GM08714 (cell line): Measurements from ENCODE around the gene NAT10.
"Not testable (repeated sequence)": the region's sequence is repeated elsewhere in the genome, so short reads cannot be mapped to it uniquely, and the experiment has no call there.

ENCODE experiments used
- H3K4me3 ChIP-seq: fragments of 200-500 bp; sonication (Bioruptor generic); 2 replicates; pipeline ENCODE4 v1.5.1; 2014; ENCODE audit warnings: mild to moderate bottlenecking, low read length, inconsistent platforms
- ZNF274 ChIP-seq: IDR thresholded peaks from 2 replicates; pipeline ENCODE4 v1.6.1; 2012; ENCODE audit warnings: mild to moderate bottlenecking, low read depth, low read length

NAT10 gene

DNA sequence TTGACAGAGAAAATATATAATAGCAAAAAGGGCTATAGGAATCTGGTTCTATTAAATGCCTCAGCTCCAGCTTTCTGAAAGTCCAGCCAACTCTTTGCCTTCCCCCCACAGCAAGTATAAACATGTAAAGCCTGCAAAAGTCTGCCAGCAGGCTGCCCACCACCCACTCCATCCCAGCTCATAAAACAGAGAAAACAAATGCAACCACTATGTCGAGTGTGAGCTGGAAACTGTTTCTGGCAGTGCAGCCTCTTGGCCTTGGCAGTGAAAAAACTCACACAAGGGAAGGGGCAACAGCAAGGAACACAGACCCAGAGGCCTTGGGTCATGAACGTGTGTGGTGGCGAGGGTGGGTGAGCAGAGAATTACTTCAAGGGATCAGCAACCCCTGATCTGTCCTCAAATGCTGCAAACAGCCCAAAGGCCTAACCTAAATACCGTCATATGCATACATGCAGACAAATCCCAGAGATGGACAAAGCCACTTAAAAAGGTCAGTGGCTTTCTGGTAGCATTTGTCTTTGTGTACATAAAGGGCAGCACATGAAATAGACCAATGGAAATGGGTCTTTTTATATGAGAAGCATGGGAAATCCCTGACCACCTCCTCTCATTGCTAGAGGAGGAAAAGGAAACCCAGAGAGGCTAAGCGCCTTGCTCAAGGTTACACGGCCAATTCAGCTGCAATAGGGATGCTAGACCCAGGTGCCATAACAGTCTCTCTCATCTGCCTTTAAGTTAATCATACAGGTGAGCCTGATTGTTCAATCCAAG lies 74.8 kb downstream of the NAT10 start:
- TF ChIP-seq ZNF274 = no peak
- no peak overlapping the region for H3K4me3 ChIP-seq

DNA sequence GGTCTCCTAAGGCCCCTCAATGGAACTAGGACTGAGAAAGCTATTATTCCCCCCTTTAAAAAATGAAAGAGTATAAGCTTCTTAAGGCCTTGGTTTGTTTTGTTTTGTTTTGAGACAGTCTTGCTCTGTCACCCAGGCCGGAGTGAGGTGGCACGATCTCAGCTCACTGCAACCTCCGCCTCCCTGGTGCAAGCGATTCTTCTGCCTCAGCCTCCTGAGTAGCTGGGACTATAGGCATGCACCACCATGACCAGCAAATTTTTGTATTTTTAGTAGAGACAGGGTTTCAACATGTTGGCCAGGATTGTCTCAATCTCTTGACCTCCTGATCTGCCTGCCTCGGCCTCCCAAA lies 75.4 kb downstream of the NAT10 start:
- H3K4me3 ChIP-seq = not testable (repeated sequence)

DNA sequence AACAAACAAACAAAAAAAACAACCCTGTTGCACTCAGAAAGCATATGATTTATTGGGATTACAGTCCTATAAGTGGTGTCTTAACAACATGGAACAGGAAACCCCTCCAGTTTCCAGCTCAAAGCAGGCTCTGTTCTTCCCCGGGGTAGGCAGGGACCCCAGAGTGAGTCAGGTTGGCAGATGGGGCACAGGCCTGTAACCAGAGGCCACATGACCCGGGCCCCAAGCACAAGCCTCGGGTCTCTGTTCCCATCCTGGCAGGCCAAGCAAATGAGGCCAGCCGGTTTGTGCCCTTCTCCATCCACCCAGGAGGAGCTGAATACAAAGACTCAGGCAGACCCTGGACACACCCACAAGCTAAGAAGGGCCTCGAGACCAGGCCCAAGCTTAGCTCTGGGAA lies 75.8 kb downstream of the NAT10 start:
- TF ChIP-seq ZNF274 = no peak
- H3K4me3 ChIP-seq = no peak overlapping the region

DNA sequence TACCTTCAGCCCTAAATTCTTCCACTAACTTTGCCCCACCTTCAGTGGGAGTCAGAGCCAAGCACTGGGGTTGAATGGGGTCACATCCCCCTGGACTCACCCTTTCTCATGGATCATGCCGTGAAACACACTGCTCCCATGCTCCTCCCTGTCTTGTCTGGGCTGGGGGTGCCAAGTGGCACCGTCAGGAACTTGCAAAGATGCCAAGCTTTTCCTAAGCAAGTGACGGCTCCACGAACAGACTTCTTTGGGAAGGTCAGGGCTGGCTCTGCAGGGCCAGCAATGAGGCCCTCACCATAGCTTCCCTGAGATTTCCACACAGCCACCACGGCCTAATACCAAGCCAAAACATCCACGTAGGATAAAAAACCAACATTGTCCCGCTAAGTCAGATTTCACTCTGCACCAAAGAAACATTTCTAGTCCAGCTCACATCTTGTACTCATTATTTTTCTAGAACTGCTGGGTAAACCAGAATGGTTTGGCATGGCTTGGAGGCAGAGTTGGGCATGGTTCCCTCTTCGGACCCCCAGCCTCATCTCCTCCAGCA lies 76.5 kb downstream of the NAT10 start:
- TF ChIP-seq ZNF274 = no peak
- H3K4me3 ChIP-seq = no peak overlapping the region

DNA sequence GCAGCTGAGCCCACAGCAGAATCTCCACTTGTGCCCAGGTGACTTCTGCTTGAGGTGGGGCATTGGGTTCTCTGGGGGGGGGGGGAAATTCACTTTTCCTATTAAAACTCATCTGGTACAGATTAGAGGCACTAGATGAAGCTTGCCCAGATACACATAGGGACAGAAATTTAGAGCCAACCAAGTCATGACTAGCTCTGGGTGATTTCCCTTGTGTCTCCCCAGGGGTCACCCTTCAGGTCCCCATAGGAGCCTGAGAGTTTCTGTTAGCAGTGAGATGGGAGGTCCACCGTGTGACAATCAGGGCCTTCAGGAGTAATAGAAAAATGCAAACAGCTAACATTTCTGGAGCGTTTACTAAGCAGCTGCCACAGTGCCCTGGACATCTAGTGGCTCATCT lies 77.0 kb downstream of the NAT10 start:
- H3K4me3 ChIP-seq = no peak overlapping the region
- TF ChIP-seq ZNF274 = no peak

DNA sequence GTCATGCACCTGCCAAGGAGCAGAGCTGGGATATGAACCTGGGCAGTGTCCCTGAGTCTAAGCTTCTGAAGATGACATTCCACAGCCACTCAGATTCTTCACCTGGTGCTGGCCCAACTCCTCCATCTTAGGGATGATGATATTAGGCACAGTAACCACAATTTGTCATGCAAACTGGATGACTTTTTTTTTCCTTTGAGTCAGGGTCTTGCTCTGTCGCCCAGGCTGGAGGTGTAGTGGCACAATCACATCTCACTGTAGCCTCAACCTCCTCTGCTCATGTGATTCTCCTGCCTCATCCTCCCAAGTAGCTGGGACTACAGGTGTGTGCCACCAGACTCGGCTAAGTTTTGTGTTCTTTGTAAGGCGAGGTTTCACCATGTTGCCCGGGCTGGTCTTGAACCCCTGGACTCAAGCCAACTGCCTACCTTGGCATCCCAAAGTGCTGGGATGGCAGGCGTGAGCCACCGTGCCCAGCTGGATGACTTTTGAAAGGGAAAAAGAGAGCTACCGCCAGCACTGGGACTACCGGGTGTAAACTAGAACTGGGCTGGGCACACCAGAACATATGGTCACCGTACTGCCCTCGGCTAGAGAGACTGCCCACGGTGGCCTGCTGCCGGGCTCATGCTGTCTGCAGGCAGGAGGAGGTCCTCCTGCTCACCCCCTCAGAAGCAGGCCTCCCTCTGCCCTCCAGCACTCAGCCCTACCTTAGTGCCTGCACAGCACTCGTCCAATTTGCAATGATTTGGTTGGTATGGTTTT lies 77.7 kb downstream of the NAT10 start:
- H3K4me3 ChIP-seq = no peak overlapping the region
- TF ChIP-seq ZNF274 = no peak

DNA sequence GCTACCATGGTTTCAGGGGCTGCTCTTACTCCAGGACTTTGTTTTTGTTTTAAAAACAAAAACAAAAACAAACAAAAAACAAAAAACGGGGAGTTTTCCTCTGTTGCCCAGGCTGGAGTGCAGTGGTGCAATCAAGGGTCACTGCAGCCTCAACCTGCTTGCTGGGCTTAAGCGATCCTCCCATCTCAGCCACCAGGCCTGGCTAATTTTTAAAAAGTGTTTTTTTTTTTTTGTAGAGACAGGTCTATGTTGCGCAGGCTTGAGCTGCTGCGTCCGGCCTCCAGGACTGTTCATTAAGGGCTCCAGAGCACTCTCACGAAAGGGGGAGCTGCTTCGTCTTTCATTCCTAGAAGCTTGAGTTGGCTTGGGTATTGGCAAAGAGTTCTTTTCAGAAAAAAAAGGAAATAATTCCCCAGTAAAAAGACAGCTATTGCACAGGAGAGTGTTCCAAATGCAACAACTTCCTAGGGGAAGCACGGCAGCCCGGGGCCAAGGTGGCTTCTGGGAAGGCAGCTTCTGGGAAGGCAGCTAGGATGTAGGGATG lies 78.5 kb downstream of the NAT10 start:
- H3K4me3 ChIP-seq = no peak overlapping the region
- TF ChIP-seq ZNF274 = no peak

DNA sequence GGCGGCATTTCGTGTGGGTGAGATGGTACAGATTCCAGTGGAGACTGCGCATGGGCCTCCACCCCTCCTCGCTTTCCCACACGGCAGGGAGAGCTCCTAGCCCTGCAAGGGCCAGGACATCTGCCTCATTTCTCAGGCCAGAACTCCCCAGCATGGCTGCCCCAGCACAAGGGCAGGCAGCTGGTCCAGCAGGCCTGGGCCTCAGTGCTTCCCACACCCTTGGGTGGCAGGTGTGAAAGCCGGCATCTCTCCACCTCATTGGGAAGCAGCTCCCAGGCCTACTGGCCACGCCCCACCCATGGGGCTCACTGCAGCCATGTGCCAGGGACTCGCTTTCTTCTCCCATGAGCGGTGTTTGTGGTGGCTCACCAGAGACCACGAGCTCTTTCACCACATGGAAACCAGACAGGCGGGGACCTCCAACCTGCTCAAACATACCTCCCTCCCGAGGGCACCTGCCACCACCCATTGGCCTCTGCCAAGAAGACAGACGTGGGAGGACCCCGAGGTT lies 79.1 kb downstream of the NAT10 start:
- TF ChIP-seq ZNF274 = no peak

DNA sequence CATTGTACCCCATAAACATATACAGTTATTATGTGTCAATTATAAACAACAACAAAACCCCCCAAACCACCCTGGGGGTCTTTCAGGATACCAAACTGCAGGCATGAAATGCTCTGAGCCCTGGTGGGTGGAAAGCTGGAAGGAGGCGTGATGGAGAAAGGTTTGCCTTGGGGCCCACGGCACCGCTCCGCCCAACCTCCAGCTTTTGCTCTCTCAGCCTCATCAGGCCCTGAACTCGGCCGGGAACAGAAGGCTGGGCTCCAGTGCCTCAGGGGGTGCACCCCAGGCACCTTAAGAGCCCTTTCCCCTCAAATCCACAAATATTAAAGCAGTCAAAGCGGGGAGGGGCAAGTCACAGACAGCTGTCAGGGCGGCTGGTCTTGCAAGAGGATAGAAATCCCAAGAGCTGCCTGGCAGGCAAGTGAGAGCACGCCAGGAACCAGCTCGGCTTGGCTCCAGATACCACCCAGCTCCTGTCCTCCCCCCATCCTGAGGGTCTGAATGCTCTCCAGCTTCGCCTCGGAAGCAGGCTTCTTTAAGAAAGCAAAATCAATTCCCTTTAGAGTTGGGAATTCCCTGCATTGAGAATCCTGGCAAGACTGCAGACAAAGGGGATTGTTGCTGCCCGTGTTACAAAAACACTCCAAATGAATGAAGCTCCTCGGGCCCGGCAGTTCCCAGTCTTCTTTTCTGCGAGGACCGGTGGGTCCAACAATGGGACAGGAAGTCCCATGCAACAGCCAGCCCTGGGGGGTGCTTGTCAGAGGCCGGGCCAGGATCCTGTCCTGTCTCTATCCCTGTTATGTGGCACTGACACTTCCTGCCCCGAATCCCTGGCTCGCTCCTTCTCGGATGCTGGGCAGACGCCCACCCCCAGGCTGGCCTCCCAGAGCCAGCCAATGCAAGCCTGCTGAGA lies 80.8 kb downstream of the NAT10 start:
- no peak overlapping the region for H3K4me3 ChIP-seq
- no peak for TF ChIP-seq ZNF274

More for the DNA sequence above, 79.1 kb downstream of the NAT10 start:
- H3K4me3 ChIP-seq = no peak overlapping the region

DNA sequence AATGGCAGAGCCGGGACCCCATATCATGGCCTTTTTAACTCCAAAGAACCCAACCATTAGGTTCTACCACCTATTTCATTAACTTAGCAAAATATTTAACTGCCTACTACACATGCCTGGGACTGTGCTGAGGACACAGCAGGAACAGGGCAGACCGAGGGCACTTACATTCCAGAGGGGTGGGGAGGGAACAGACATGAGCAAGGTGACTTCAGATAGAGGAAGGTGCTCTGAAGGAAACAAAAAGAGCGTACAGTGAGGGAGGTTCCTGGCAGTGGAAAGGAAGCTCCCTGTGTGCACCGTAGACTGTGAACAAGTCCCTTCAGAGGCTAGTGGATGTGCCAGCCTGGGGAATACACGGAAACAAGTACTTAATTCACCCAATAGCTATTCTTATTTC lies 82.8 kb downstream of the NAT10 start:
- H3K4me3 ChIP-seq = no peak overlapping the region
- no peak for TF ChIP-seq ZNF274

DNA sequence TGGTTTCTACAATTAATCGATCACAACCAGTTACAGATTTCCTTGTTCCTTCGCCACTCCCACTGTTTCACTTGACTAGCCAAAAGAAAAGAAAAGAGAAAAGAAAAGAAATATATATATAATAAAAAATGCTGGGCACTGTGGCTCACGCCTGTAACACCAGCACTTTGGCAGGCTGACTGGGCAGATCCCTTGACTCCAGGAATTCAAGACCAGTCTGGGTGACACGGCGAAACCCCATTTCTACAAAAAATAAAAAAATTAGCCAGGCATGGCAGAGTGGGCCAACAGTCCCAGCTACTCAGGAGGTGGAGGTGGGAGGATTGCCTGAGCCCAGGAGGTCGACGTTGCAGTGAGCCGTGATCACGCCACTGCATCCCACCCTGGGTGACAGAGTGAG lies 83.8 kb downstream of the NAT10 start:
- TF ChIP-seq ZNF274 = no peak

DNA sequence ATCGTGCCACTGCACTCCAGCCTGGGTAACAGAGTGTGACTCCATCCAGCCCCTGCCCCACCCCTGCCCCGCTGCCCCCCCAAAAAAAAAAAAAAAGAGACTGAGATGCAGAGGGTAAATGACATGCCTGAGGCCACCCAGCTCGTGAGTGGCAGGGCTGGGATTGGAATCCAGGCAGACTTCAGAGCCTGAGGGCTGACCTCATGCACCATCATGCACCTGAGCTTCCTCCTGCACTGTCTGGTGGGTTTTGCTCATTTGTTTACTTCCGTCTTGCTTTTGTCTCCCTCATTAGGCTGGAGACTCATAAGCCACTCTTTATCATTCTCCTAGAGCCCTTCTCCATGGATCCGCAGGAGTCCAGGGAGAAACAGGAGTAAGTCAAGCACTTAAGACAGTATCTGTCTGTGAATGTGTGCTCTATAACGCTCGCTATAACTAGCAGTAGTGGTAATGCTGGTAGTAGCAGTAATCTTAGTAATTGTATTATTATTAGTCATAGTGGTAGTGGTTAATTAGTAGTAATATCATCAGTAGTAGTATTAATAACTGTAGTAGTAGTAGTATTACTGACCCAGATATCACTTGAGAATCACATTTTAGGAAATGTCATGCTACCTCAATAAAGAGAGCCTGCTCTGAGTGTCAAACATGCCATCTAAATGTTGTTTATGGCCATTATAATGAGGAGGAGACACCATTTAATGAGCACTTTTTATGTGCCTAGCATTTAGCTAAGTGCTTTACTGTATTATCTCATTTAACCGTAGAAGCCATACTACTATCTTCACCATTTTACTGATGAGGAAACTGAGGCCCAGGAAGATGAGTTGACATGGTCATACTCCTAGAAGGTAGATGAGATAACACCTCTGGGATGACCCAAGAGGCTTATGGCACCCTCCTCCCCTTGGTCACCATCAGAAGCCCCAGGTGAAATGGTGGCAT lies 85.0 kb downstream of the NAT10 start:
- H3K4me3 ChIP-seq = no peak overlapping the region
- no peak for TF ChIP-seq ZNF274

More for the DNA sequence above, 83.8 kb downstream of the NAT10 start:
- H3K4me3 ChIP-seq = no peak overlapping the region

DNA sequence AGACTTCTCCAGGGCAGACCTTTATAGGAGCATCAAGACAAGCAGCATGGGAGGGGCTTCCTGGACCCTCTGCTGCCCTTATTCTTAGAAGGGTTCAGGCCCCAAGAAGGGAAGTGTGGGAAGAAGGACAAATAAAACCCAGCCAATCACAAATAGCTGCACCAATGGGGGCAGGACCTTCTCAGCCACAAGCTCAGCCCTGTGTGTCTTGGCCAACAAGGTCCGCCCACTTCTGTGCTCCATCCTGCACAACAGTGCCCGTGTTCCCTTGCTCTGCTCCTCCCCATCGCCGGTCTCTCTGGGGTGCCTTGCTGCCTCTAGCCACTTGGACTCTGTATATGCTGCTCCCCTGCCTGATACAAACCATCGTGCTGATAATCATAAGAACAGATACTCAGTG lies 86.1 kb downstream of the NAT10 start:
- H3K4me3 ChIP-seq = no peak overlapping the region
- TF ChIP-seq ZNF274 = no peak
